H1 (cell line): ENCODE data around the gene LYPD1. TPM values are rescaled to one million over a fixed set of nuclear protein-coding genes. Genes with fewer than 3 reads are reported as not detected.

ENCODE experiments used
- CTCF ChIA-PET: fragments of 300-600 bp; sonication (Branson Sonifier 250); formaldehyde crosslinking; loops from one replicate; lab custom pipeline; 2021; ENCODE audit not compliant: partially characterized antibody; lab: Charles Lee
- POLR2A ChIA-PET: fragments of 300-600 bp; sonication (Branson Sonifier 250); formaldehyde crosslinking; loops from one replicate; lab custom pipeline; 2021; ENCODE audit warnings: inconsistent platforms; ENCODE audit not compliant: partially characterized antibody; lab: Charles Lee
- DNase-seq, 2 experiments: peaks; one replicate each; pipeline versions ENCODE4 v3.0.0 to v3.0.0-alpha.2; 2010 to 2022; ENCODE audit warnings: low spot score in 2 of 2, low read depth in 1 of 2, mixed read lengths in 1 of 2
- FAIRE-seq: peaks from 2 replicates; lab custom pipeline; 2011; peaks lifted over from hg19 to GRCh38; lab: Jason Lieb, UNC
- H2AFZ ChIP-seq: 2 replicates; pipeline ENCODE4 v1.8.1; 2012; ENCODE audit warnings: low read length, inconsistent platforms
- H2AK5ac ChIP-seq: 2 replicates; pipeline ENCODE4 v1.6.1; 2013; ENCODE audit warnings: low read depth, low read length
- H2BK120ac ChIP-seq: replicated peaks from 2 replicates; pipeline ENCODE3; 2013; ENCODE audit warnings: low read depth, low read length, inconsistent platforms
- H2BK12ac ChIP-seq: 2 replicates; pipeline ENCODE4 v1.6.1; 2013; ENCODE audit warnings: low read depth, low read length
- H2BK15ac ChIP-seq: 2 replicates; pipeline ENCODE4 v1.6.1; 2013; ENCODE audit warnings: low read length
- H2BK20ac ChIP-seq: 2 replicates; pipeline ENCODE4 v1.6.1; 2013; ENCODE audit warnings: low read length
- H2BK5ac ChIP-seq: 2 replicates; pipeline ENCODE4 v1.6.1; 2013; ENCODE audit warnings: low read depth, low read length
- H3K14ac ChIP-seq: 2 replicates; pipeline ENCODE4 v1.6.1; 2013; ENCODE audit warnings: inconsistent platforms; ENCODE audit not compliant: insufficient read length
- H3K18ac ChIP-seq: 2 replicates; pipeline ENCODE4 v1.6.1; 2013; ENCODE audit warnings: low read length; ENCODE audit errors: extremely low read depth
- H3K23ac ChIP-seq: 2 replicates; pipeline ENCODE4 v1.6.1; 2013; ENCODE audit warnings: inconsistent platforms; ENCODE audit not compliant: insufficient read length
- H3K23me2 ChIP-seq: 2 replicates; pipeline ENCODE4 v1.6.1; 2013; ENCODE audit warnings: low read depth, low read length
- H3K27ac ChIP-seq: 2 replicates; pipeline ENCODE4 v1.6.1; 2011; ENCODE audit warnings: low read depth, low read length, inconsistent platforms
- H3K27me3 ChIP-seq, 4 experiments: replicated peaks in 1 of 4; 1 replicate in 1 of 4; 2 replicates in 3 of 4; pipeline versions ENCODE4 v1.6.1 to v1.8.1; 2011 to 2013; ENCODE audit warnings: low read length in 3 of 4, mild to moderate bottlenecking in 3 of 4, inconsistent platforms in 2 of 4, mixed read lengths in 2 of 4, moderate library complexity in 1 of 4; ENCODE audit not compliant: control insufficient read depth in 3 of 4, insufficient read depth in 3 of 4; ENCODE audit errors: extremely low read depth in 1 of 4
- H3K36me3 ChIP-seq, 4 experiments: 2 replicates each; pipeline versions ENCODE4 v1.6.1 to v1.8.1; 2011 to 2013; ENCODE audit warnings: mild to moderate bottlenecking in 4 of 4, low read length in 3 of 4, moderate library complexity in 2 of 4, control low read depth in 1 of 4, inconsistent platforms in 1 of 4; ENCODE audit not compliant: insufficient read depth in 4 of 4, control insufficient read depth in 2 of 4
- H3K4ac ChIP-seq: replicated peaks from 2 replicates; pipeline ENCODE3; 2013; ENCODE audit warnings: low read length, low read depth, mixed read lengths, inconsistent platforms; ENCODE audit not compliant: insufficient read length
- H3K4me1 ChIP-seq, 4 experiments: replicated peaks in 1 of 4; 1 replicate in 1 of 4; 2 replicates in 3 of 4; pipeline versions ENCODE4 v1.6.1 to v1.8.1; 2011 to 2013; ENCODE audit warnings: low read length in 3 of 4, inconsistent platforms in 2 of 4, mixed read lengths in 1 of 4; ENCODE audit not compliant: insufficient read depth in 4 of 4, control insufficient read depth in 3 of 4
- H3K4me2 ChIP-seq, 2 experiments: 2 replicates each; pipeline versions ENCODE4 v1.6.1 to v1.8.1; 2011 to 2013; ENCODE audit warnings: low read depth in 2 of 2, low read length in 2 of 2, control low read depth in 1 of 2, inconsistent platforms in 1 of 2, mild to moderate bottlenecking in 1 of 2; ENCODE audit not compliant: insufficient read depth in 1 of 2
- H3K4me3 ChIP-seq, 4 experiments: fragments of 200-600, 300-600 bp in 1 of 4; sonication (generic), shearing (Covaris generic), sonication (Bioruptor Twin) in 1 of 4; 2 replicates each; pipeline versions ENCODE4 v1.5.1 to v1.8.1; 2011 to 2016; ENCODE audit warnings: low read length in 4 of 4, low read depth in 3 of 4, control low read depth in 2 of 4, inconsistent platforms in 2 of 4, mild to moderate bottlenecking in 2 of 4, mixed read lengths in 1 of 4, moderate library complexity in 1 of 4; ENCODE audit not compliant: insufficient read depth in 2 of 4; ENCODE audit errors: extremely low read depth in 1 of 4
- H3K56ac ChIP-seq: replicated peaks from 2 replicates; pipeline ENCODE3; 2013; ENCODE audit warnings: low read depth, mild to moderate bottlenecking, mixed read lengths, low read length, inconsistent platforms; ENCODE audit not compliant: insufficient read length
- H3K79me1 ChIP-seq: 2 replicates; pipeline ENCODE4 v1.6.1; 2013; ENCODE audit warnings: low read depth, low read length, control low read depth
- H3K79me2 ChIP-seq, 2 experiments: 2 replicates each; pipeline versions ENCODE4 v1.6.1 to v1.8.1; 2012 to 2013; ENCODE audit warnings: low read length in 2 of 2, mild to moderate bottlenecking in 2 of 2, inconsistent platforms in 1 of 2; ENCODE audit not compliant: insufficient read depth in 2 of 2, control insufficient read depth in 1 of 2
- H3K9ac ChIP-seq, 4 experiments: replicated peaks in 1 of 4; 1 replicate in 1 of 4; 2 replicates in 3 of 4; pipeline versions ENCODE4 v1.6.1 to v1.8.1; 2011 to 2013; ENCODE audit warnings: low read depth in 3 of 4, low read length in 3 of 4, control low read depth in 2 of 4, mild to moderate bottlenecking in 2 of 4, moderate library complexity in 2 of 4, inconsistent platforms in 1 of 4; ENCODE audit errors: extremely low read depth in 1 of 4
- H3K9me3 ChIP-seq, 2 experiments: 2 replicates each; pipeline versions ENCODE4 v1.6.1 to v1.8.1; 2012 to 2013; ENCODE audit warnings: mild to moderate bottlenecking in 2 of 2, moderate library complexity in 2 of 2, control low read depth in 1 of 2, inconsistent platforms in 1 of 2, low read depth in 1 of 2, low read length in 1 of 2, mixed read lengths in 1 of 2; ENCODE audit not compliant: insufficient read depth in 2 of 2
- H4K20me1 ChIP-seq, 2 experiments: replicated peaks in 1 of 2; 2 replicates each; pipeline versions ENCODE3 to v1.8.1; 2011 to 2013; ENCODE audit warnings: inconsistent platforms in 2 of 2, low read length in 2 of 2, mild to moderate bottlenecking in 1 of 2; ENCODE audit not compliant: insufficient read depth in 2 of 2, control insufficient read depth in 1 of 2
- H4K5ac ChIP-seq: 2 replicates; pipeline ENCODE4 v1.6.1; 2013; ENCODE audit warnings: low read length, low read depth, mixed read lengths, inconsistent platforms; ENCODE audit not compliant: insufficient read length
- H4K8ac ChIP-seq: 2 replicates; pipeline ENCODE4 v1.8.0; 2013; ENCODE audit warnings: mild to moderate bottlenecking, moderate library complexity, low read length, inconsistent platforms; ENCODE audit not compliant: insufficient read depth; ENCODE audit errors: extremely low read depth
- H4K91ac ChIP-seq: replicated peaks from 2 replicates; pipeline ENCODE3; 2013; ENCODE audit warnings: low read length, mixed read lengths, inconsistent platforms; ENCODE audit not compliant: insufficient read length
- GTF2F1 ChIP-seq: IDR thresholded peaks from 2 replicates; pipeline ENCODE4 v1.6.1; 2012; ENCODE audit warnings: low read depth, low read length, improper control_type of control experiment, borderline replicate concordance
- SP4 ChIP-seq: IDR thresholded peaks from 2 replicates; pipeline ENCODE4 v1.6.1; 2012; ENCODE audit warnings: low read length, inconsistent platforms
- ZNF274 ChIP-seq: IDR thresholded peaks from 2 replicates; pipeline ENCODE4 v1.7.0; 2012; ENCODE audit warnings: low read length, borderline replicate concordance; ENCODE audit errors: extremely low read depth
- polyA plus RNA-seq, 7 experiments: library from polyadenylated mRNA; depleted of rRNA in 3 of 7; stranded (reverse) in 5 of 7; unstranded in 2 of 7; fragments of >200 nt in 5 of 7; fragments of 200-250 nt in 2 of 7; gene quantifications; 1 replicate in 5 of 7; 2 replicates in 1 of 7; 4 replicates in 1 of 7; pipeline versions ENCODE4 v1.2.1 to v1.2.3, GENCODE V29; 2011 to 2013; ENCODE audit warnings: missing spikeins in 2 of 7, mixed read lengths in 2 of 7
- total RNA-seq: library from RNA; stranded (reverse); fragmentation: NEBNext Ultra II Directional; extraction: Animal tissue kit (Norgen Biotek cat#: 25700); gene quantifications from 2 replicates; pipeline ENCODE4 v1.2.1, GENCODE V29; 2021

Gene LYPD1
- total and polyA plus RNA-seq, 2 of the 8 experiments (the other 6 are each of a cell fraction or from before 2014, with no cell fraction given) = 1.9 to 2.7 TPM

DNA sequence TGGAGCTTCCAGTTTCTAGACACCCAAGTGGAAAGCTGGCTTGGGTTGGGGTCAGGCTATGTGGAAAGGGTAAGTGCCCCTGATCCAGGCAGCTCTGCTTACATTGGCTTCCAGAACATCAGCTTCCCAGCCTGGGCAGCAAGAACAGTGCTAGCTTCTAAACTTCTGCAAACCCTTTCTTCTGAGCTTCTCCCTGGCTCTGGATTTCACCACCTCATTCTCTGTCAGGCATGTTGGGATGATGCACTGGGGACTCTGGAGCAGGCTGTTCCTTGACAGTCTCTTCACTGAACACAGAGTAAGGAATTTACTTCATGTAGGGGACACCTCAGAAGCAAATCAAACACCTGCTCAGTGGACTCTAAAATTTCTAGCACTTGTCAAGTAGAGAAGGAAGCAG is 72.8 kb downstream of the LYPD1 start:
- TF ChIP-seq SP4 = no peak
- TF ChIP-seq GTF2F1 = no peak
- no peak for TF ChIP-seq ZNF274
- no peaks in the 10 kb centered on the region for H4K20me1 ChIP-seq
- POLR2A ChIA-PET = no interaction called here

More for the DNA sequence above, 72.8 kb downstream of the LYPD1 start:
- H4K91ac ChIP-seq = no peak overlapping the region
- H3K4me2 ChIP-seq = no peak overlapping the region
- H3K23me2 ChIP-seq = no peaks in the 10 kb centered on the region
- no peak overlapping the region for H2BK20ac ChIP-seq
- no peaks in the 10 kb centered on the region for H3K79me2 ChIP-seq
- no peak overlapping the region for H2BK5ac ChIP-seq
- no peaks in the 10 kb centered on the region for H3K79me1 ChIP-seq
- DNase-seq (no peak), FAIRE-seq (no peak)
- no peaks in the 10 kb centered on the region for H3K27me3 ChIP-seq
- no peak overlapping the region for H4K5ac ChIP-seq
- no peak overlapping the region for H3K4ac ChIP-seq
- no peak overlapping the region for H3K56ac ChIP-seq
- no peak overlapping the region for H2BK12ac ChIP-seq
- H2AFZ ChIP-seq = no peak overlapping the region
- CTCF ChIA-PET = no interaction called here
- no peaks in the 10 kb centered on the region for H3K36me3 ChIP-seq
- no peak overlapping the region for H3K4me3 ChIP-seq
- no peak overlapping the region for H3K14ac ChIP-seq
- no peak overlapping the region for H2BK15ac ChIP-seq
- H2AK5ac ChIP-seq = no peak overlapping the region
- H3K23ac ChIP-seq = no peak overlapping the region
- H4K8ac ChIP-seq = no peak overlapping the region; the same call in 1 of the 2 replicates
- no peaks in the 10 kb centered on the region for H3K4me1 ChIP-seq
- no peak overlapping the region for H3K27ac ChIP-seq
- no peak overlapping the region for H3K18ac ChIP-seq
- H2BK120ac ChIP-seq = no peak overlapping the region
- H3K9ac ChIP-seq = no peak overlapping the region
- peaks cover 4% of the 10 kb centered on the region in 2 experiments; a peak in 2 of 4 replicates for H3K9me3 ChIP-seq
